ENCODE results near the gene SARDH. TPM values are rescaled to one million over a fixed set of nuclear protein-coding genes. Genes with fewer than 3 reads are reported as not detected.
A peak's percentile ranks its signal among the peaks of the same experiment; 100 is the strongest.

SARDH gene
- total RNA-seq, 1 donor from 2014 or later = 1.2 TPM

DNA sequence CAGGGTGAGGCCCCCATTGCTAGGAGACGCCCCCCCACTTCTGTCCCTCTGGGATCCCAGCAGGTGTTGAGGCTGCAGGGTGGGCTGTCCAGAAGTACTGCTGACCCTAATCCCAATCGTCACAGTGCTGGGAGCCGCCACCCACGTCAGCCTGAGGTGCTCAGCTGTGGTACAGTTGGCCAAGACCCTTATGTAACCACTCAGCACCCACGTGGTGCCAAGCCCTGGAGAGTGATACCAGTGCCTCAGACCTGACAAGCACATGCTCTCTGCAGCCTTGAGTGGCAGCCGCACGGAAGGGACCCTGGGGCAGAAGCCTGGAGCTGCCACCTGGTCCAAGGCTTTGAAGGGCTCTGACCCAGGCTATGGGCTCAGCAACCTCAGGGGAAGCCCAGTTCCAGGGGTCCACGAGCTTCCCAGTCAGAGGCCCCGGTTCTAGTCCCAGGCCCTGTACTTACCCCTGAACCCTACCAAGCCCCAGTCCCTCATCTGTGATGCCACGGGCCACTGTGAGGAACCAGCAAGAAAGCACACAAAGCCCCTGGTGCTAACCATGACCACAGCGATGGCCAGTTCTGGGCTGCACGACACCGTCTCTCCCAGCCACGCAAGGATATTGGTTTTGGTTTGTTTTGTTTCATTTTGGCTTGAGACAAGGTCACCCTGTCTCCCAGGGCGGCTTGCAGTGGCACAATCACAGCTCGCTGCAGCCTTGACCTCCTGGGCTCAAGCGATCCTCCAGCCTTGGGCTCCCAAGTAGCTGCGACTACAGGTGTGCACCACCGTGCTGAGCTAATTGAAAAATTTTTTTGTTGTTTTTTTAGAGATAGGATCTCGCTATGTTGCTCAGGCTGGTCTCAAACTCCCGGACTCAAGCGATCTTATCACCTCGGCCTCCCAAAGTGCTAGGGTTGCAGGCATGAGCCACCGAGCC lies 51.2 kb downstream of the SARDH start:
- H3K27ac Mint-ChIP-seq (ENCODE audit: unreplicated experiment) = no peak overlapping the region
- no peaks in the 10 kb centered on the region for H3K27me3 Mint-ChIP-seq (ENCODE audit: low read depth)

DNA sequence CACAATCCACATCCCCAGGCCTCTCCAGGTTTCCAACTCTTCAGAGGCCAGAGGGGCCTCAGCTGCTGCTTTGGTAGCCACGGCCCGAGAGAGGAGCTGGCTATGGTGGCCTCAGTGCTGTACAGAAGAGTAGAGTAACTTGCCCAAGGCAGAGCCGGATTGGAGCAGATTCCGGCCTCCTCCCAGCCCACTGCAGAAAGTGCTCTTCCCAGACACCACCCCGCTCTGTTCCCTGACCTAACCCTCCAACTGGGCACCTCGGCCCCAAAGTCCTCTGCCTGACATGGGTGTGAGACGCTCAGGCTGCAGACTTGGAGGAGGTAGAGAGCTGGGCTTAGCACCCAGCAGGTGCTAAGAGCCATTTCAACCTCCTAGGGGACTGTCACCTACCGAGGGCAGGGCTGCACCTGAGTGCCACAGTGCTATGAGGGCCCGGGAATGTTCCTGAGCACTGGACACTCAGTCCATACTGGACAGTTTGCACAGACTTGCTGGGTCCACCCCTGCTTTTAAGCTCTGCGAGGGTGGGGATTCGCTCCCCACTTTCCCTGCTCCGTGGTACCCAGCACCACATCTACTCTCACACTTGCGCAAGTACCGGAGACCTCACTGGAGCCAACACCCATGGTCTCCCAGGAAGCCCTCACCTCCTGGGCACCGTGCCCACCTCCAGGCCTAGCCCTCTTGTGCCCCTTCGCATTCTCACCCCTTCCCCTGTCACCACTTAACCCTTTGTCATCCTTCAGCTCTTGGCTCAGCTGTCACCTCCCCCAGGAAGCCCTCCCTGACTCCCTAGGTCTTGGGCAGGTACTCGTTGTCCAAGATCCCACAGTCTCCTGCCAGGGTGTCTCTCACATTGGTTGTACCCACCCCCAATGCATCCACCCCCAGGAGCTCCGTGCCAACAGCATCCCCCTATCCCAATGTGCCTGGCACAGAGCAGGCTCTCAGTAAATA lies 52.2 kb downstream of the SARDH start:
- no peaks in the 10 kb centered on the region for H3K36me3 Mint-ChIP-seq (ENCODE audit: low read depth)
- H3K4me1 Mint-ChIP-seq (ENCODE audit: low read depth) = peaks cover 10% of the 10 kb centered on the region
- H3K9me3 Mint-ChIP-seq (ENCODE audit: low read depth) = no peaks in the 10 kb centered on the region
- H3K27me3 Mint-ChIP-seq (ENCODE audit: low read depth) = no peaks in the 10 kb centered on the region
- no peak overlapping the region for H3K4me3 Mint-ChIP-seq (ENCODE audit: unreplicated experiment)
- DNase-seq (ENCODE audit: low spot score) = peak; percentile 72
- H3K27ac Mint-ChIP-seq (ENCODE audit: unreplicated experiment) = no peak overlapping the region
- TF ChIP-seq, protein P1, sequence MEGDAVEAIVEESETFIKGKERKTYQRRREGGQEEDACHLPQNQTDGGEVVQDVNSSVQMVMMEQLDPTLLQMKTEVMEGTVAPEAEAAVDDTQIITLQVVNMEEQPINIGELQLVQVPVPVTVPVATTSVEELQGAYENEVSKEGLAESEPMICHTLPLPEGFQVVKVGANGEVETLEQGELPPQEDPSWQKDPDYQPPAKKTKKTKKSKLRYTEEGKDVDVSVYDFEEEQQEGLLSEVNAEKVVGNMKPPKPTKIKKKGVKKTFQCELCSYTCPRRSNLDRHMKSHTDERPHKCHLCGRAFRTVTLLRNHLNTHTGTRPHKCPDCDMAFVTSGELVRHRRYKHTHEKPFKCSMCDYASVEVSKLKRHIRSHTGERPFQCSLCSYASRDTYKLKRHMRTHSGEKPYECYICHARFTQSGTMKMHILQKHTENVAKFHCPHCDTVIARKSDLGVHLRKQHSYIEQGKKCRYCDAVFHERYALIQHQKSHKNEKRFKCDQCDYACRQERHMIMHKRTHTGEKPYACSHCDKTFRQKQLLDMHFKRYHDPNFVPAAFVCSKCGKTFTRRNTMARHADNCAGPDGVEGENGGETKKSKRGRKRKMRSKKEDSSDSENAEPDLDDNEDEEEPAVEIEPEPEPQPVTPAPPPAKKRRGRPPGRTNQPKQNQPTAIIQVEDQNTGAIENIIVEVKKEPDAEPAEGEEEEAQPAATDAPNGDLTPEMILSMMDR (IDR thresholded peaks at IDR 0.05) = no peak

More for the DNA sequence above, 51.2 kb downstream of the SARDH start:
- DNase-seq (ENCODE audit: low spot score) = peak; percentile 64
- Mint-ChIP-seq H3K9me3 (ENCODE audit: low read depth) (no peaks in the 10 kb centered on the region), H3K4me1 (ENCODE audit: low read depth) (peaks cover 18% of the 10 kb centered on the region), H3K36me3 (ENCODE audit: low read depth) (no peaks in the 10 kb centered on the region), H3K4me3 (ENCODE audit: unreplicated experiment) (no peak overlapping the region)
- TF ChIP-seq, protein P1 (IDR thresholded peaks at IDR 0.05) = no peak

DNA sequence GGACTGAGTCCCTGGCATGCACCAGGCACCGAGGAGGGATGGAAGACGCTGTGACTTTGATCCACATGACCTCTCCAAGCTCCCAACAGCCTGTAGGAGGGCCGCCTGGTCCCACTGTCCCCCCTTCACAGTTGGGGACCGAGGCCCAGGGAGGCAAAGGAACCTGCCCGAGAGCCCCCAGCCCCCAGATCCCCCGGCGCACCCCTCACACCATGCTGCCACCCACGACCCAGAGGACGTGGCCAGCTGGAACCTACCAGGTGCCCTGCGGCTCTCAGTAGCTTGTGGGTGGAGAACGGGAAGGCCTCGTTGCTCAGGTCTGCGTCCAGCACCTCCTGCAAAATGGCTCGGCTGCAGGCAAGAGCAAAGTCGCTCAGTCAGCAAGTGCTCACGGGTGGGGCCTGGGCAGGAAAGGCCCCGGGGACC lies 53.2 kb downstream of the SARDH start:
- Mint-ChIP-seq H3K27ac (ENCODE audit: unreplicated experiment) (no peak overlapping the region), H3K36me3 (ENCODE audit: low read depth) (no peaks in the 10 kb centered on the region), H3K4me3 (ENCODE audit: unreplicated experiment) (no peak overlapping the region), H3K4me1 (ENCODE audit: low read depth) (peaks cover 10% of the 10 kb centered on the region), H3K9me3 (ENCODE audit: low read depth) (no peaks in the 10 kb centered on the region), H3K27me3 (ENCODE audit: low read depth) (no peaks in the 10 kb centered on the region)
- DNase-seq (ENCODE audit: low spot score) = peak; percentile 88
- TF ChIP-seq, protein P1 (IDR thresholded peaks at IDR 0.05) = no peak

DNA sequence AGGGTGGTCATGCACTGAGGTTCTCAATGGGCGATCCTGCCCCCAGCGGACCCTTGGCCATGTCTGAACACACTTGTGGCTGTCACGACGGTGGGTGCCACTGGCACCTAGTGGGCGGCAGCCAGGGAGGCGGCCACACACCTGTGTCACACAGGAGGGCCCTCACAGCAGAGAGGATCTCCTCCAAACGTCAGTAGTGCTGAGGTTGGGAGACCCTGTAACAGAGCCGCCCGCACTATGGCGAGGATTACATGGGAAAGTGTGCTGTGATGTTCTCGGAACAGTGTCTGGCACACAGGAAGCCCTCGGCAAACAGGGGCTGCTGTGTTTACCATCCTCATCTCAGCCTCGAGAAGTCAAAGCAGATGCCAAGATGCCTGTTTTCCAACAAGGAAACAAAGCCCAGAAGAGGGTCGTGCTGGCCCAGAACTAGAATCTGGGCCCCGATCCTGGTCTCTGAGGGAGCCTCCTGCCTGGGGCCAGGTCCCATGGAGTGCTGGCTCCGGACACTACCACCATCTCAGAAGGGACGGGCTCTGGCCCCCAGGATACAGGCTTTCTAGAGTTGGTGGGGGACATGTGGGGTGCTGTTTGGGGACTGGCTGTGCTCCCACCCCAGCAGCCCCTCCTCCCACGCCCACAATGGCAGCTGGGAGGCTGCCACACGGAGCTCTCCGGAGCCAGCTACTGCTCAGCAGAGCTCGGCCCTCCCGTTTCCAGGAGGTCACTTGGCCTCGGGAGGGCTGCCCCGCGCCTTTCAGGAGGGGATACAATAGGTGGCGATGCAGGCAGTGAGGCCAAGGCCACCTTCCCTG lies 53.8 kb downstream of the SARDH start:
- H3K4me3 Mint-ChIP-seq (ENCODE audit: unreplicated experiment) = no peak overlapping the region
- TF ChIP-seq, protein P1 (IDR thresholded peaks at IDR 0.05) = no peak
- H3K36me3 Mint-ChIP-seq (ENCODE audit: low read depth) = no peaks in the 10 kb centered on the region
- H3K27me3 Mint-ChIP-seq (ENCODE audit: low read depth) = no peaks in the 10 kb centered on the region
- no peaks in the 10 kb centered on the region for H3K9me3 Mint-ChIP-seq (ENCODE audit: low read depth)
- H3K27ac Mint-ChIP-seq (ENCODE audit: unreplicated experiment) = no peak overlapping the region
- DNase-seq (ENCODE audit: low spot score) = peak; percentile 85
- H3K4me1 Mint-ChIP-seq (ENCODE audit: low read depth) = peaks cover 10% of the 10 kb centered on the region

Measured in chondrocyte (in vitro differentiated cells).